ENCODE measurements around the gene ABLIM3.

- TF ChIP-seq ZNF354B (CRISPR knock-in tag; IDR thresholded peaks at IDR 0.05) (no peak), TARDBP (CRISPR knock-in tag; IDR thresholded peaks at IDR 0.05) (no peak), POLR2A (IDR thresholded peaks at IDR 0.05; ENCODE audit: insufficient read depth in 1 of 2, low read depth in 2 of 2, low read length in 2 of 2) (no peak), SNAI1 (CRISPR knock-in tag; IDR thresholded peaks at IDR 0.05; ENCODE audit: borderline replicate concordance) (no peak), ZNF670 (CRISPR knock-in tag; IDR thresholded peaks at IDR 0.05; ENCODE audit: borderline replicate concordance) (no peak), JUNB (CRISPR knock-in tag; IDR thresholded peaks at IDR 0.05; ENCODE audit: borderline replicate concordance) (no peak)
Measured at GRCh38 chr5:149265597-149265996, 124.3 kb downstream of the ABLIM3 start.
